Measurements from ENCODE around the gene INPP5E.

INPP5E gene

GRCh38 chr9:136439481-136440408, at the start of gene INPP5E:
INPP5E (minus strand) TSS chr9:136439845; CDS start chr9:136439419, 426 bp downstream.
- peak; percentile 75 for DNase-seq (ENCODE audit: low read depth)

DNA sequence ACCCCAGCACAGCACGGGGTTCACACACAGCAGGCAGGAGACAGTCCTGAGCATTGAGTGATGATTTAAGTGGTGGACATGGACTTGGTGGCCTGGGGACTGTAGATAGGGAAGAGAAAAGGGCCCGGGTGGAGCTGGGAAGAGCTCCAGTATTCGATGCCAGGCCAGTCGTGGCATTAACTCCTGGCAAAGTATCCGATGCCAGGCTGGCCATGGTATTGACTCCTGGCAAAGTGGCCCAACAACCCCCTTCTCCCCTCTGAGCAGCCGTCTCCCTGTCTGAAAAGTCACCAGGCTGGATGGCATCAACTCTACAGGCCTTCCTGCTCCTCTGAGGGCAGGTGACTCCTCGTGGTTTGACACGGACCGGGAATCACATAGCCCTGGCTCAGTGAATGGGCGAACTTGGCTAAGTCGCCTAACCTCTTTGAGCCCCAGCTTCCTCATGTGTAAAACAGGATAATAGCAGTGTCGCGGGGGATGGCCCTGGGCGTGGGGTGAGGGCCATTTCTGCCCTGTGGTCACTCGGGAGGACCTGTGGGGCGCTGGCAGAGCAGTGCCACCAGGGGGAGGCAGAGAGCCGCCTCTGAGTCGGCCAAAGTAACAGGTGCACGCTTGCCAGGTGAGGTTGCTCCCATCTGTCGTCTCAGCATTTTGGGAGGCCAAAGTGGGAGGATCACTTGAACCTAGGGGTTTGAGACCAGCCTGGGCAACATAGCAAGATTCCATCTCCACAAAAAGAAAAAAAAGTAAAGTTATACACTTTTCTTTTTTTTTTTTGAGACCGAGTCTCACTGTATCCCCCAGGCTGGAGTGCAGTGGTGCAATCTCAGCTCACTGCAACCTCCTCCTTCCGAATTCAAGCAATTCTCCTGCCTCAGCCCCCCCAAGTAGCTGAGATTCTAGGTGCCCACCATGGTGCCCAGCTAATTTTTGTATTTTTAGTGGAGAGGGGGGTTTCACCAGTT, 48.9 kb upstream of the INPP5E start:
- no peak for DNase-seq (ENCODE audit: low read depth)

GRCh38 chr9:136487672-136488071, 48.0 kb upstream of the INPP5E start:
- DNase-seq (ENCODE audit: low read depth) = no peak

DNA sequence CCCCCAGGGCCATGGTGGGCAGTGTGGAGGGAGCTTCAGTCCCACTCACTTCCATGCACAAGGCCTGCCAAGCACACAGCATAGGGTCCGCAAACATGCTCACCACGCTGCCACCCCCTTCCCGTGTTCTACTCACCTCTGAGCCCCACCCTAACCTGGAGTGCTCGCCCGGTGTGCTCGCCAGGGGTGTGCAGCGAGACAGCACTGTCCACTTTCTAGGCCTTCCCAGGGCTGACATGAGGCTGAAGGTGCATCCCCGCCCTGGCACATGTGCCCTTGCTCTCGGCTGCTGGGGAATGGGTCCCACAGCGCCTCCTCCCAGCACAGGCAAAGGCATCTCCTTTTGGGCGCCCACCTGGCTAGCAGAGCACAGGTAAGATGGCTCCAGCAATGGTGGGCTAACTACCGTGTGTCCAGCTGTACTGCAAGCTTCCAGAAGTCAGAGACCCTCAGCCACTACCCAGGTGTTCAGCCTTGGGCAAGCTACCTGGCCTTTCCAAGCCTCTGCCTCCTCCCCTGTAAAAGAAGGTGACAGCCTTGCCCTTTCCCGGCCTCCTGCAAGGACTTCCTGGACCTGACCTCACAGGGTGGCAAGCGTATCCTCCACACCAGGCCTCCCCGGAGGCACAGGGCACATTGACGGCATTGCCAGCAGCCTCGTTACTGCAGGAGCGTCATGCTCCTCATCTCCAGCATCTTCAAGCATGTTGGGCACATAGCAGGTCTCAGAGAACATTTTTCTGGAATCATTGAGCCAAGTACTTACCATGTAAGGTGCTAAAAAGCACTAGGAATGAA, 47.4 kb upstream of the INPP5E start:
- DNase-seq (ENCODE audit: low read depth) = no peak

DNA sequence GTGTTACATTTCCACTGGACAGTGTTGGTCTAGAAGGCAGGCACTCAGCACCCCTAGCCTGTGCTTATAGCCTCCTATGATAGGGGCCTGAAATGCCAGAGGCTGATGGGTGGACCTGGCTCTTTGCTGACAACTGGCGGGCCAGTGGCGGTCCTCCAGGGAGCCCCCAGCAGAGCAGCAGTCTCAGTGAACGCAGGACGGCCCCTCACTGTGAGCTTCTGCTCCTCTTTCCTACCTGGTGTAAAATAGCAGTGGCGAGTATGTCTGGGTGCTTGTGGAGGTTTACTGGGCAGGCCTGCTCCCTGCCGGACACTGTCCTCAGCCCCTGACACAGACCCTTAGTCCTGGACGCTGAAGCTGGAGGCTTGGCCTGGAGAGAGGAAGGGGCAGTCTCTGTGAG, 46.5 kb upstream of the INPP5E start:
- no peak for DNase-seq (ENCODE audit: low read depth)

DNA sequence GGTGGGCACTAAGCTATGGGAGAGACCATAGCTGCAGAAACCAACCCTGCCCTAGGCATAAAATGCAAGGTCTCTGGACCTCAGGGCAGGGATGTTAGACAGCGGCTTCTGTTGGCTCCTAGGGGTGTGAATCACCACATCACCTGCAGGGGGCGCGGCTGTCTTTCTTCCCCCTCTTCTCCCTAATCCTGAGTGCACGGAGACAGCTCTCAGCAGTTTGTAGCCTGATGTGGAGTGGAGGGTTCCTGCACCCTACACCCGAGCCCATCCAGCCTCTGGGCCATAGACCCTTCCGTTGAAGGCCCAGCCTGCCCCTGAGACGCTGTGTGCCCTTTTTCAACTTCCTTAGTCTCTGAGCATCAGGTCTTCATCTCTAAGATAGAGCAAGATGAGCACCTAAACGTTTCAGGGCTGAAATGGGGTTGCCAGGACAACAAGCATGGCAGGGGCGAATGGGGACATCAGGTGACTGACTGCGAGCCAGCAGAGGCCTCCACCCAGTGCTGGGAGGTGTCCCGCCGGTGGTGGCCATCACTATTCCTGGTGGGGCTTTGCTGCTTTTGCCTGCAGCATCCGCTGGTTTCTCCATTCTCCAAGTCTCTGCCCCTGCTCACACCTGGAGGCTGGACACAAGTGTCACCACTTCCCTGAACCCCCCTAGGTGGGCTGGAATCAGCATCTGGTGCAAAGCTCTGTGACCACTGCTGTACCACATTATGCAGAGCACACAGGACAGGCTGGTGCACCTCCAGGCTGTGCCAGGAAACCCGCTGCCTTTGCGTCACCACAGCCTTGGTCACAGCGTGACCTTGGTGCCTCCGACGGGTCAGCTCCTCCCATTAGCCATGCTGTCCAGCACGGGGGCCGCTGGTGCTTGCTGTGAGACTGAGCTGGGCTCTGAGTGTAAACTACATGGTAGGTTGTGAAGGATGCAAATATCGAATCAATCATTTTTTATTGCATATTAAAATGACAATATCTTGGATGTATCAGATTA, 45.7 kb upstream of the INPP5E start:
- DNase-seq (ENCODE audit: low read depth) = peak; percentile 56

DNA sequence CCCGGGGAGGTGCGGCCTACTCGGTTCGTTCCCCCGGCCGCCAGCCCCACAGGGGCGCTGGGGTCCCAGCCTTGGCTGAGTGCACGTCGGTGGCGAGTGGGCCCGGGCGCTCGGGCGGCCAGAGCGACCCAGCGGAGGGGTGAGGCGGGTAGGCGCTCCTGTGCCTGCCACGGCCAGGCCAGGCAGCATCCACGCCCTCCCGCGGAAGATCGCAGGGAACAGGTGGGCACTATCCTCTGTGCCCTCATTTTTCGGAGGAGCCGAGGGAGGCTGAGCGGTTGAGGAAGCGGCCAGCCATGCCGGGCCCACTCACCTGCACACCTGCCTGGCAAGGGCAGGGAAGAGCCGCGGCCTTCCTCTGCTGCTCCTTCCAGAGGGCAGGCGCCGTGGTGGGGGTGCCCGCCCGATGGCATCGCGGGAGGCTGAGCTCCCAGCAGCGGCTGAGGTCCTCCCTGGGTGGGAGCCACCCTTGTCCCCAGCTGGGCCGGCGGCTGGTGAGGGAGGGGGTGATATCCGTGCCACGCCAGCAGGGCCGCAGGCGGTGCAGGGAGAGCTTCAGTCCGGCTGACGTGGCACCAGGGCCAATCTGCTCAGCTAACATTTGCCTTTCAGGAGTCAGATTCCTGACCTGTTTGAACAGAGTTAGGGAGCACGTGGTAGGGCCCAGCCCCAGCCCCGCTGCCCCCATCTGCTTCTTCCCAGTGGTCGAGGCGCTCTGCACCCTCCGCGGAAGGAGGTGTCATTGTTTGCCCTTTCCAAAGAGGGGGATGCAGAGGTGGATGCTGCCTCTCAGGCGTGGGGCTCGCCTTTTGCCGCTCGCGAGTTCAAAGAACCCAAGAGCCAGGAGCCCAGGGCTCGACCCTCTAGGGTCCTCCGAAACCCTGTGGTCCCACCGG, 44.8 kb upstream of the INPP5E start:
- no peak for DNase-seq (ENCODE audit: low read depth)

- DNase-seq (ENCODE audit: low read depth) = peak; percentile 75
These were observed 44.0 kb upstream of the INPP5E start for GRCh38 chr9:136483589-136484152.

GRCh38 chr9:136482793-136483588, 43.3 kb upstream of the INPP5E start, which contains the start of gene SEC16A:
SEC16A (minus strand) TSS chr9:136483040; CDS start chr9:136477615, 5,425 bp downstream.
- peak; percentile 98 for DNase-seq (ENCODE audit: low read depth)

GRCh38 chr9:136482046-136482792, 42.6 kb upstream of the INPP5E start:
- DNase-seq (ENCODE audit: low read depth) = peak; percentile 54

GRCh38 chr9:136481558-136481957, 41.9 kb upstream of the INPP5E start:
- no peak for DNase-seq (ENCODE audit: low read depth)

GRCh38 chr9:136476369-136477150, 36.9 kb upstream of the INPP5E start:
- no peak for DNase-seq (ENCODE audit: low read depth)

GRCh38 chr9:136474974-136475865, 35.6 kb upstream of the INPP5E start:
- no peak for DNase-seq (ENCODE audit: low read depth)

DNA sequence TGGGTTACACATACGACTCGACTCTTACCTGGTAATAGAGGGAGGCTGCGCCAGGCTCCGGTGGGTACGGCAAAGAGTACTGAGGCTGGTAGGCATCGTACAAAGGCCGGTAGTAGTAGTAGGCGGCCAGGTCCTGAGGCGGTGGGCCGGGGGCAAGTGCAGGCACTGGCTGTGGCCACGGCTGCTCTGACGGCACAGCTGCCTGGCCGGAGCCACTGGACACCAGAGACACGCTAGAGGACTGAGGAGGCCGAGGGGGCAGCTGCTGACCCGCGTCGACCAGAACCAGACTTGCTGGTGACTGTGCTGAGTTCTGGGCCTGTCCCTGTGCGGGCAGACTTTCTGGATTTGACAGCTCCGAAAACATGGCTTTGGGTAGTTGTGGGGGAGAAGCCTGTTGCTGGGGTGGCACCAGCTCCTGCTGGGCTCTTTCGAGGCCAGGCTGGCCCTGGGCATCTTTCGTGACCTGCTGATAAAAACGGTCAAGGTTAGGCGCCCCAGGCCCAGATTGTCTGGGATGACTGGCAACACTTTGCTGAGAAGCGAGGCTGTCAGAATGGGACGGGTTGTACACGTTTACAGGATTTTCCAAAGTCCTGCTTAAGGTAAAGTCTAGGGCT, 34.5 kb upstream of the INPP5E start:
- DNase-seq (ENCODE audit: low read depth) = no peak

- DNase-seq (ENCODE audit: low read depth) = no peak
These were observed 33.7 kb upstream of the INPP5E start for GRCh38 chr9:136473354-136473721.
